HG03108 (cell line): ENCODE results near the gene IRF2.
"Not testable (repeated sequence)": the region's sequence is repeated elsewhere in the genome, so short reads cannot be mapped to it uniquely, and the experiment has no call there.

Source experiments
- ATAC-seq: cut with Tn5 transposase; IDR thresholded peaks from one replicate; pipeline ENCODE4 v1.9.1; 2021; ENCODE audit warnings: moderate library complexity; ENCODE audit not compliant: unreplicated experiment

Gene IRF2

DNA sequence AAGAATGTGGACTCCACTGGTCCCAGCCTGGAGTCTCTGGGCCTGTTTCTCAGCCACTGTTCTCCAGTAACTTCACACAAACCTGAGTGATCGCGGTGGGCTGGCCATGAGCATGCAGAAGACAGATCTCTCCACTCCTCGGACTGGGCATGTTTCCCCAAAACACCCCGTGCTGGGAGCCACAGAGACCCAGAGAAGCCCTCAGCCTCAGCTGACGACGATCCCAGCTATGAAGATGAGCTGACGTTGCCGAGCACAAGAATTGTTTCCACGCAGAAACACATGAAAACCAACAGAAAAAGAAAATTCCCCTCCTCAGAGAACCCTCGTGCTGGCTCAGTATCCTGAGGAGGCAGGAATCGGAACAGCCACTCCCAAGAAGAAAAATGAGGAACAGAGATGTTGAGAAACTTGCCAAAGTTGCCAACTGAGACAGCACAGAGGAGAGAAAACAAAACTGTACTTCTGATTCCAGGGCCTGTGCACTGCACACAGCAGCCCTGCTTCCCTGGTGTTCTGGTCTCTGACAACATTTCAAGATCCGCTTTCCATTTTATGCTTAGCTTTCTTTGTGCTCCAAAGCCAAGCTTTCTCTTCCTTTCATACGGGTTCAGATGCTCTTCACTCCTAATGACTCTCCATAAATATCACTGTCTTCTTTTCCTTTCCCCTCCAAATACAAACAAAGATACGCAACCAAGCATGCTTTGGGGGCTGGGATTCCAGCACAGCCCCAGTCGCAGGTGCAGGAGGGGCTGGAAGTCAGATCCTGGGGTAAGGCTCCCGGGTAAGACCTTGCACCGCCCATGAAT is 81.4 kb downstream of the IRF2 start:
- ATAC-seq: no peak

- ATAC-seq: no peak
Observed at GRCh38 chr4:184392316-184392715, 82.0 kb downstream of the IRF2 start.

DNA sequence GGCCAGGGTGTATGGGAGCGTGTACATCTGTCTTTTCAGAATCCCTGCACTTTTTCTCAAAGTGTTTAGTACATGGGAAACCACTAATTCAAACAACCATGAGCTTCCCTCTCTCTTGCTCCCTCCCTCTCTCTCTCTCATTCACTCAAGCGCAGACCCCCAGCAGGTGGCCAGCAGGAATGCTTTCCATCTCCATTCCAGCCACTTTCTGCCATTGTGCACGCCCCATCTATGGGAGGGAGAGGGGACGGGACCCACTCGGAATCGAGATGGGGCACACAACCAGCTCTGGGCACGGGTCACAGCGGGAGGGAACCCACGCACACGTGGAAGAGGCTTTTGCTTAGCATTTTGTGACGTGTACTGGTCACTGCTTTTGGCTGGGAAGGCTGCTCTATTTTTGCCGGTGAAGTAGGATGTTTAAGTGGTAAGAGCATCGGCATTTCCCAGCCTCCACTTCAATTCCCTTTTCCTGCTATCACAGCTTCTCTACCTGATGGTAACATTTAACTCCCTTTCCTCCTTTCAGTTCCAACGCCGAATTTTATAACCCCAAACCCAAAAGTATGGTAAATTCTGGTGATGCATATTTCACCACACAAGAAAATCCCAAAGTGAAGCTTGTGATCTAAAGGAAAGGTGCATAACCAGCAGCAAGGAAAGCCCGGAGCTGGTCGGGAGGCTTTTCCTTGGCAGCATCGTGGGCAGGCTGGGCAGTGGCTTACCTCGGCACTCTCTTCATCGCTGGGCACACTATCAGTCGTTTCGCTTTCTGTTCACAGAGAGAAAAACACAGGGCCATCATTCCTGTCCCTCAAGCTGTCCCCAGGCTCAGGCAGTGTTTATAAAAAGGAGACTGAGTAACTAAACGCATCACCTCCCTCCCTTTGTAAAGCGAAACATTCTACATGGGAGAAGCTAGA is 84.1 kb downstream of the IRF2 start:
- no peak for ATAC-seq

- ATAC-seq: no peak
Observed at GRCh38 chr4:184388106-184388505, 86.2 kb downstream of the IRF2 start.

DNA sequence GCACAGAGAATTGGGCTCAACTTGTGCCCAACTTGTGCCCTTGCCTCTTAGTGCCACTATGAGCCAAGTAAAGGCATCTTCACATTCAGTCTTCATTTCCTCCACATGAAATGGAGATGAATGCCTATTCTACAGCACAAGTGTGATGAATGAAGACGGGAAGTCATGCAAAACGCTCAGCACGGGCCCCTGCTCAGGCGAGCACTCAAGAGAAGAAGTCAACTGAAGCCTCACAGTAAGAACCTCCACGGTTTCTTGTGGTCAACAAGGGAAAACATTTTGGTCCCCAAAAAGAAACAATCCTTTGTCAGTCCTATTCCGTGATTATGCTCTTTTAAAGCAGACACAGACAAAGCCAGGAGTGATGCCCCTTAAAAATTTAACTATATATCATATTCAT is 87.0 kb downstream of the IRF2 start:
- ATAC-seq: peak; percentile 23

DNA sequence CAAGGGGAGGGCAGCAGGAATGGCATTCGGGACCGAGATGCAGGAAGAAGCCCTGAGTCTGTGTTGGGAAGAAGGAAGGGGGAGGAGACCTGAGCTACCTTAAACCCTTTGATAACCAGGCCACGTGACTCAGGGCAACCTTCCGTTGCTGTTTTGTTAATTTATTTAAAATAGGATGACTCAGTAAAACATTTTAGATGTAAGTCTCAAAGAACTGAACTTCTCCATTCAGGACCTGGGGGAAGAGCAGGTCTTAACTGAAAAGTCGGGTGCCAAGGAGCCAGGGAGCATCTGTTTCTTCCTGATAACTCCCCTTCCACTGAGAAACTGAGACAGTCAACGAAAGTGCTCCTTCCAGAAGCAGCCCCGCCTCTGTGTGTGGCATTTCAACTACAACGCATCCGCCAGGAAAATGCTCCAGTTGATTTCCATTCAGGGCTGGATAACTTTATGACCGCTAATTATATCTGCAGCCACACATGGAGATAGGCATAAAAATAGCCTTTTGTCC is 88.0 kb downstream of the IRF2 start:
- no peak for ATAC-seq

- ATAC-seq: no peak
Observed at GRCh38 chr4:184385705-184386141, 88.6 kb downstream of the IRF2 start.

- peak; percentile 15 for ATAC-seq
Observed at GRCh38 chr4:184384810-184385557, 89.4 kb downstream of the IRF2 start.

GRCh38 chr4:184384056-184384809 is 90.1 kb downstream of the IRF2 start:
- peak; percentile 65 for ATAC-seq

DNA sequence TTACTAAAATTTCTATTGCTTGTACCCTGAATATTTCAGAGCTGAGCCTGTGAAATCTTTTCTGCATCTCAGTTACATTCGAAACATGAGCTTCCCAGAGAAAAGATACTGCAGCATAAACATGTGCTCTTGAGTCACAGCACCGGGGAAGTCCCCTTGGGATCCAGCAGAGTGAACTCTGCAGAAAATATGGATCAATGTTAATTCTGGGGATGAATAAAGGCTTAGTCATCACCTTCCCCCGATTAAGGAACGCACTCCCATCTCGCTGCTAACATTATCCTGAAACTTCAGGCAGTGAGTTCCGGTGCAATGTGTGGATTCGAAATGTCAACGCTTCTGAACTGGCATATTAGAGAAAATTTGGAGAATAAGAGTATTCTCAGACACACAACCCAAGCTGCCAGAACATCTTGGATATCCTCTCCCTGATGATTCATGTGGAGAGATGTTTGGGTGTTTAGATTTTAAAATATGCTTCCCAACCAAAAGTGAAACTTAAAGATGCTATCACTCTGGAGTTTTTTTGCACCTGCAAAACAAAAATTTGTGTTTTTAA is 90.8 kb downstream of the IRF2 start:
- ATAC-seq: no peak

DNA sequence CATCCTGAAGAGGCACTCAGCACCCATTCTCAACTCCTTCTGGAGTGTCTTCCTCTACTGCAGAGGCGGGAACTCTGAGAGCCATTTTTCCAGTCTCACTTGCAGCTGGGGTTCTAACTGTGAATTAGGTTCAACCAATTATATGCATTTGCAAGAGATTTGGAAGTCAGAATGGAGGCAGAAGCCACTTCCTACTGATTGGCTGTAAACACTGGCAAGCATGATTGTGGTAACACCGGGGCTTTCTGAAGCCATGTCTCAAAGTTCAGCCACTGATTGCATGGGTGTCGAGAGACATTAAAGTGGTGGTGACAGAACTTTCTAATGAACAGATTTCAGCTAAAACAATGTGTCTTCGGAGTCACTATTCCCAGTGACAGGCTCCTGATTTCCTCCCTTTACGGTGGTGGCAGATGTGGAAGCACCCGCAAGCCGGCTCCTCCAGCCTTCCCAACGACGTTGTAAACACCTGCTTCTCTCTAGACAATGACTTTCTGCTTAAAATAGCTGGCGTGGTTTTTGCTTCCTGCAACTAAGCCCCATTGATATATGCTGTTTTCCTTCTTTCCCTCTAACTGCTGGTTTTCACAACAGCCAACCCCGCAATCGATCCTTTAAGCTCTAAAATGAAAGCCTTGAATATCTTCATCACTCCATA is 92.0 kb downstream of the IRF2 start:
- ATAC-seq: no peak

- no peak for ATAC-seq
Observed at GRCh38 chr4:184380707-184381106, 93.6 kb downstream of the IRF2 start.

GRCh38 chr4:184380214-184380613 is 94.1 kb downstream of the IRF2 start:
- not testable (repeated sequence) for ATAC-seq

DNA sequence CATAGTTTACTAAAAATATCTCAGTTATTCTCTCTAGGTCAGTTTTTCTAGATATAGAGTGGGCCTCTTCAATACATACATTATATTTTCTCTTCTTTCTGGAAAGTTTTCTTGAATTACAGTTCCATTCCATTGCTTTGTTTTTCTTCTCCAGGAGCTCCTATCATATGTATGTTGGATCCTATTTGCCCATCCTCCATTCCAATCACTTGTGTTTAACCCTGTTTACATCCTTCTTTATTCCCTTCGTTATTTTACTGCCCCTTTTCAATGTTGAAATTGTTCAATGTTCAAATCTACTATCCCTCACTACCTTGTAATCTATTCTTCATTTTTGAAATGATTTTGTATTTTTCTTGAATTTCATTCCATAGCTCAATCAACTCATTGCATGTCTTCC is 97.4 kb downstream of the IRF2 start:
- no peak for ATAC-seq

DNA sequence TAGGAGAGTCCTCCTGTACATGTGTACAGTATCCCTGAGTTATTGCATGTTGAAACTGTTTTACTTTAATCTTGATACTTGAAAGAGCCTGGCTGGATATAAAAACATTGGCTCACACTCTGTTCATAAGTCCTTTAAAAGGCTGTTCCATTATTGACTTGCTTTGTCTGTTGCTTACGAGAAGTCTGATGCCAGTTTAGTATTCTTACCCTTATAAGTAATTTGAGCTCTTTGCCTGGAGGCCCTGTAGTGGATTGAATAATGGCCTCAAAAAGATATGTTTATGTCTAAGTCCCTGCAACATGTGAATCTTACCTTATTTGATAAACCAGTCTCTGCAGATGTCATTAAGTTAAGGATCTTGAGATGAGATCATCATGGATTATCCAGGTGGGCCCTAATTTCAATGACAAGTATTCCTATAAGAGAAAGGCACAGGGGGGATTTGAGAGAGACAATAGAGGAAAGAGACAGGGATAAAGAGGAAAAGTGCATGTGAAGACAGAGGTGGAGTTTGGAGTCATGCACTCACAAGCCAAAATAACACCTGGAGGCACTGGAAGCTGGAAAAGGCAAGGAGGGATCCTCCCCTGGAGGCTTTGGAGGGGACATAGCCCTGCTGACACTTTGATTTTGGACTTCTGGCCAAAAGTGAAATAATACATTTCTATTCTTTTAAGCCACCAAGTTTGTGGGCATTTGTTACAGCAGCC is 98.1 kb downstream of the IRF2 start:
- ATAC-seq: no peak

DNA sequence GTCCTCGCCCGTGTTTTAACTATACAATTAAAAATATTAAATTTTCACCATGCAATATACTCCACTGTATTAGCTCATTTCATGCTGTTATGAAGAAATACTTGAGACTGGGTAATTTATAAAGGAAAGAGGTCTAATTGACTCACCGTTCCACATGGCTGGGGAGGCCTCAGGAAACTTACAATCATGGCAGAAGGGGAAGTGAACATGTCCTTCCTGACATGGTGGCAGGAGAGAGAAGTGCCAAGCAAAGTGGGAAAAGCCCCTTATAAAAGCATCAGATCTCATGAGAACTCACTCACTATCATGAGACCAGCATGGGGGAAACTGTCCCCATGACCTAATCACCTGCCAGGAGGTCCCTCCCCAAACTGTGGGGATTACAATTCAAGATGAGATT is 98.7 kb downstream of the IRF2 start:
- ATAC-seq: not testable (repeated sequence)

DNA sequence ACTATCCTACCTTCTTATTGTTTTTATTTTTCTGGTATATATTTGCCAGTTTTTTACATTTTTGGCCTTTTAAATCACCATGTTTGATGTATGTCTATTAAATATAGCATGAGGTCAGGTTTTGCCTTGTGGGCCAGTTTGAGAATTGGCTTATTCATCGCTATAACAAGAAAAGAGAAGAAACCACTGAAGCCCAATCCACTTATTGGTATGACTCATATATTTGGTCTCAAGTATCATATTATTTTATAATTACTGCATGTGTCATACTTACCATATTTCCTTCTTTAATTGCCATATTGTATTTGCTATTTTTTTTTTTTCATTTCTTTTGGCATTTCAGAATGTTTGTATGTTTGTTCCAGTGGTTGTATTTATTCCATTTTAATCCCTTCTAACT is 99.3 kb downstream of the IRF2 start:
- ATAC-seq: no peak

- ATAC-seq: no peak
Observed at GRCh38 chr4:184373886-184374405, 100.4 kb downstream of the IRF2 start.

DNA sequence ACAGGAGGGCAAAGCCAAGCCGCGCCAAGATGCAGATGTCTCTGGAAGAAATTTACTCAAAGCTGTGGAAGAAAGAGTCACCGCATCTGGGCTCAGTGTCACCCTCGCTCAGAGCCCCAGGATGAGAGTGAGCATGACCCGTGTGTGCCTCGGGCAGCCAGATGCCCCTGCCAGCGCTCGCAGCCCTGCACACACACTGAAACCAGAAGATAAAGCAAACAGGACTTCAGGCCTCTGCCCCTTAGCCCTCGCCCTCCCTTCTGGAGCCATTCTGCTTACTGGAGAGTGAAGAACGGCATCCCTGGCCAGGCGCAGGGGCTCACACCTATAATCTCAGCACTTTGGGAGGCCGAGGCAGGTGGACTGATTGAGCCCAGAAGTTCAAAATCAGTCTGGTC is 103.0 kb downstream of the IRF2 start:
- ATAC-seq: no peak
